HG03571 (cell line): ENCODE data around the gene RPL32.
"Not testable (repeated sequence)": the region's sequence is repeated elsewhere in the genome, so short reads cannot be mapped to it uniquely, and the experiment has no call there.

Source experiments
- ATAC-seq: cut with Tn5 transposase; IDR thresholded peaks from one replicate; pipeline ENCODE4 v1.9.1; 2021; ENCODE audit not compliant: unreplicated experiment

The RPL32 gene

DNA sequence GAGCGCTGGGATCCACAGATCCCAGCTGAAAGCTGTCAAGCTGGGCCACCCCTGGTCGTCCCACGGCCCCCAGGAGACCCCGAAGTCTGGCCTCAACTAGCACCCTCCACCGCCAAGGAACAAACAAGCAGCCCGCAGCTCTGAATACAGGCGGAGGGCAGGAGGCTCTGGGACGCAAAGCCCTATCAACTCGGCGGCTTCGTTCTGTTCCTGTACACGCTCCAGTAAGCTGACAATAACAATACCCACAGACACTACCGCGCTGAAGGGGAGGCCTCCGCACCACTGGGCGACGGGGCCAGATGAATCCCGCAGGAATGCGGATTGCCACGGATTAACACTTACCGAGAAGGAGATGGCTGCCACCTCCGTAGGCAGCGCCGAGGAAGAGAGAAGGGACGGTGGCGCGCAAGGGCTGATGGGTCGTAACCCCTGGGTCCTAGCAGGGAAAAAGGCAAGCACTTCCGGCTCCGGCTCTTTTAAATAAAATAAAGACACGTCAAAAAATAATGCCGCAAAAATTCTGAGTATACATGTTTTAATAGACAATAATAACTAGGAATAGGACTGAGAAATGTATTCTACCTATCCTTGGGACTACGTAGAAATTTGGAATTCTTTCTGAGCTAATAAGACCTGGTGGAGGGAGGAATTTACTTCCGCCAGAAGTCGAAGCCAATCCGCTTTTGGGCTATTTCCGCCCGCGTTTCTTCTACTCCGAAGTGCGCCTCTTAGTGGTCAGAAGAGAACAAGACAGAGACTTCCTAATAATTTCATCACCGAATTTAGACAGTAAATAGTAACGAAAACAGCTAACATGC, at the start of gene RPL32:
Gene RPL32 (minus strand): TSS at position 417 of the 821 bp plus-strand sequence. CDS start 1,328 bp downstream, outside the sequence.
- ATAC-seq, result peak; percentile 86

DNA sequence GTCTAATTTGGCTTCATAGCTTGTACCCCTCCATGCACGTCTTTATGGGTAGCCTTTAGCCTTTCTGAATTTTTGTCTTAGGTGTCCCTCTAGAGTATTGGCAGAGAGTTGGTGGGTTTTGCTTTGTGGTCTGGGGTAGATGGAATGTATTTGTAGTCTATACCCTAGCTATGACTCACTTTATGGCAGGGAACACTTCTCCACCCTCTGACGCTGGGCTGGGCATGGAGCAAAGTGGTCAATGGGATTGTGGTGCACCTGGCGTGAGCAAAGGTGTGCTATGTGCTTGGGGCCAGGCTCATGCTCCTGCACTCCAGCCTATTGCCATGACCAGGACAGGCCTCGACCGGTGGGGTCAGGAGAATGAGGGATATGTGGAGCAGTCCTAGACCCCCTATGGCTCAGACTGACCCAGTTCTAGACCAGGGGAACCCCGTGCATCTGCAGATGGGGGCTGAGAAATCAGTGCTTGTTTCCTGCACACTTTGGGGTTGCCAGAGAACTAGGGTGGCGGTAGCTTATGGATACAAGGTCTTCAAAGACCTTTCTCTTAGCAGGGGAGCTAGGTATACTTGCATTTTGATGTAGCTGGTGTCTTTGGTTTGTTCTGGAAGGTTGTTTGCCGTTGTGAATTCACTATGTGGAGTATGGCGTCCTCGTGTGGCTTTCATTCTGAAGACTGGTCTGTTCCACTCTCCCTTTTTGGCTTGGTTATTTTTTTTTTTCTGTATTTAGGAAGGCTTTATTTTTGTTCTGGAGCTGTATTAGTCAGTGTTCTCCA, 49.4 kb upstream of the RPL32 start:
- no peak for ATAC-seq

GRCh38 chr3:12886736-12887135, 45.4 kb upstream of the RPL32 start:
- ATAC-seq, result no peak

DNA sequence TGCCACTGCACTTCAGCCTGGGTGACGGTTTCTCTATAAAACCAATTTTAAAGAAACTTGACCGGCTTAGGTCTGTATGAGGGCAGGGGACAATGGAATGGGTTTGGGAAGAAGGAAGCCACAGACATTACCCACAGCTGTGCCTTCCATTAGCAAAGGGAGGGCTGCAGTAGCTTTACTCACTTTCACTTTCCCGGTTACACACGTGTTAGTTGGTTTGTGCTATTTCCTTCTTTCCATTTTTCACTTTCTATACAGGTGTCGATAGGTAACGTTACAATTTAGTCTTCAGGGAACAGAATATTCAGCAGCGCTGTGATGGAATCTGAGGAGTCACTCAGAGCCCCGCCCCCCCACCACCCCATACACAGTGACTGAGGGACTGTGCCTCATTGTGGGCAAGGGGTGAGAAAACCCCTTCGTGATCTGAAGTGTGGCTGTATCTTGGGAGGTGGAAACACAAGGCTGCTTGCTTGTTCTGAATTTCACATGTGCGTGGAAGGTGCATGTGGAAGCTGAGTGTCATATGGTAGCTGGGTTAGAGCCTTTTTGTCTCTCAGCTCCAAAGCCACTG, 44.8 kb upstream of the RPL32 start:
- ATAC-seq, result no peak

- ATAC-seq, result no peak
Measured at GRCh38 chr3:12885583-12885930, 44.2 kb upstream of the RPL32 start.

- no peak for ATAC-seq
Measured at GRCh38 chr3:12884790-12885582, 43.6 kb upstream of the RPL32 start.

DNA sequence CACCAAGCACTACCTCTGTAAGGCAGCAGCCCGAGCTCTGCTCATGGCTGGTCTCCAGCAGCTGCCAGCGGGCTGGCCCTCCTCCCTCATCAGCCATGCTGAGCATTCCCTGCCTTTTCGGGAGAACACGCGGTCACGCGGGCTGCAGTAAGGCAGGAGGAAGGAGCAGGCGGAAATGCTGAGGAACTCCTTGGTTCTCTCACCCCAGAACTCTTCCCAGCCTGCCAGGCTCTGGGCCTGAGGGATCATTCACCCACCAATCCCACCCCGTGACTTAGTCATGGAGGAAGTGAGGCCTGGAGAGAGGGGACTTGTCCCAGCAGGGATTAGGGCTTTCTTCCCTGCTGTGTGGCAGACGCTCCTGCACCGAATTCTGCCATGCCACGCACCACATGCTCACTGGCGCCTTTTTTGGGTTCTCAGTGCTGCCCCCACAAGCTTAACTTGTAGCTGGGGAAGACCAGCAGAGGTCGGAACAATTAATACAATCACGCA, 42.9 kb upstream of the RPL32 start:
- no peak for ATAC-seq

GRCh38 chr3:12882336-12883310, 41.3 kb upstream of the RPL32 start:
- ATAC-seq, result no peak

DNA sequence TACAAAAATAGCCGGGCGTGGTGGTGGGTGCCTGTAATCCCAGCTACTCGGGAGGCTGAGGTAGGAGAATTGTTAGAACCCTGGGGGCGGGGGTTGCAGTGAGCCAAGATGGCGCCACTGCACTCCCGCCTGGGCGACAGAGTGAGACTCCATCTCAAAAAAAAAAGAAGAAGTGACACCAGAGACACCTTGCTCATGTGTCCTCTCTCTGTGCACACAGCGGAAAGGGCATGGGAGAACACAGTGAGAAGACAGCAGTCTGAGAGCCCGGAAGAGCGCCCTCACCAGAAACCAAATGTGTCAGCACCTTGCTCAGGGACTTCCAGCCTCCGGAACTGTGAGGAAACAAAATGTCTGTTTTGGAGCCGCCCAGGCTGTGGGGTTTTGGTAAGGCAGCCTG, 40.5 kb upstream of the RPL32 start:
- peak; percentile 50 for ATAC-seq

DNA sequence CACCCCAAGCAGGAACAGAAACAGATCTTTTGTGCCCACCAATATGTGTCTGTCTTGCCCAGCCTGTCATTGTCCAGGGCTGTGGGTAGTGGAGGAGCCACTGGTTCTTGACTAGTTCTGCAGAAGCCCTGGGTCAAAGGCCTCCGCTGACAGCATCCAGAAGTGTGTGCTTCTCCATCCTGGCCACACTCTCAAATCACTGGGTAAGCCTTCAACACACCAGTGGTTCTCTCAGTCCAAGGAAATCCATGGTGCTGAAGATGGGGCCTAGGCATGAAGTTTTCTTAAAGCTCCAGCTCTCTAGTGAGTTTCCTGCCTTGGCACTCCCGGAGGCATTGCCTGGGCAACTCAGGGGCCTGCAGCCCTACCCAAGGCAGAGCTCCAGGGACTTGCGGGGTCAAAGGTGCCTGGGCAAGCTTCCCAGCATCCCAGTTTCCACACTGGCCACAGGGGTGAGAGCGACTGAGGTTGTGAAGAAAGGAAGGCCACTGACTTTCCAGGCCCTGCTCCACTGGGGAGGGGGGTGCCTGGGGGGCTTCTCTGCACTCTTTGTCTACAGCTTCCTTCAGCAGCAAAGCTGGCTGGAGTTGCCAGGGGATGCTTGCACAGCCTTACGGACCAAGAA, 37.9 kb upstream of the RPL32 start:
- no peak for ATAC-seq

DNA sequence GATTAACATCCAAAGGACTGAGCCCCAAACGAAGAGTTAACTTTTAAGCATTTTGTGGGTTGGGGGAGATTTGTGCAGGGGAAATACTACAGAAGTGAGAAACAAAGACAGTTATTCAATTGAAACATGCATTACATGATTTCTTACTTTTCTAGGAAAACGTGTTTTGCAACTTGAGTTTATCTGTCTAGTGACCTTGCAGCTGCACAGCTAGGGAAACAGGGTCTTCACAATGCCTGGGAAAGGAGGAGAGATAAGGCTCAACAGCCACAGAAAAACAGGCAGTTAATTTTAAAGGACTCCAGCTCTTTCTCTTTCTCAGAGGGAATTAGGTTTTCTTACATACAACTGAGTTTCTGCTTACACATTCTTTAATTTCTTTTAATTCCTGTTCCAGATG, 37.4 kb upstream of the RPL32 start:
- not testable (repeated sequence) for ATAC-seq

- no peak for ATAC-seq
Measured at GRCh38 chr3:12878141-12878574, 36.8 kb upstream of the RPL32 start.

DNA sequence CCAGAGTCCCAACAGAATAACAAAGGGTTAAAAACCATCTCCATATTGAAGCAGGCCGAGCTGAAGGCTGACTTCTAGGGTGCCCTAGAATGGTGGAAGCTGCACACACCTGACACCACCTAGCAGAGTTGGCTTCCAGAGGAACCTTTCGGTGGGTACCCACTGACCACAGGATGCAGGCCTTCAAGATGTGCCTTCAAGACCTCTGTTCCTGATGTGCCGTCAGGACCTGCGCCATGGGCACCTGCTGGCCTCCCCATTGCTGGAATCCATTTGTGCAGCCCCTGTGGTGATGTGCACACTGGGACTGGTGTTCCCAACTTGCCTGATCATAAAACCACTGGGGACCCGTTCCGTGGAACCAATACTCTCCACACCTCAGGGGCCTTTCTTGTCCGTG, 35.7 kb upstream of the RPL32 start:
- ATAC-seq, result no peak

GRCh38 chr3:12875857-12876836, 34.8 kb upstream of the RPL32 start:
- ATAC-seq, result no peak

DNA sequence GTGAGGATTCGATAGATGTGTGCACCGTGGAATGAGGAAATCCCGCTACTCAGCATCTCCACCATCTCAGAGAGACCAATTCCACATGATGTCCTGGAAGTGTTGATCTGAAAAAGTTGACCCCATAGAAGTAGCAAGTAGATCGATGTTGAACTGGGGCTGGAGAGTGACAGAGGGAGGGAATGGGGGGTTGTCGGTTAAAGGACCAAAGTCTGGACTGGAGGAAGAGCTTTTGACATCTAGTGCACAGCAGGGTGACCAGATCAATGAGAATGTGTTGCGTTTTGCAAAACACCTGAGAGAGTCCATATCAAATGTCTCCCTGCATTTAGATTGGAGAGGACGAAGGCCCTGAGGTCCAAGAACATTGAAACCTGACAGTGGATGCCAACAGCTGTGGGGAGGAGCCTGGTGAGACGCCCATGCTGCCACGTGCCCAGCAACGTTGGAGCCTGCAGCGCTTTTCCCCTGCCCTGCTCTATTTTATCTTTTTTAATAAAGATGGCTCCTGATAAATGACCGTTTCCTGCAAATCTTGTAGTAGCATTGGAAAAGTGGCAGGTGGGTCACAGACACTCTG, 30.1 kb upstream of the RPL32 start:
- ATAC-seq, result no peak

DNA sequence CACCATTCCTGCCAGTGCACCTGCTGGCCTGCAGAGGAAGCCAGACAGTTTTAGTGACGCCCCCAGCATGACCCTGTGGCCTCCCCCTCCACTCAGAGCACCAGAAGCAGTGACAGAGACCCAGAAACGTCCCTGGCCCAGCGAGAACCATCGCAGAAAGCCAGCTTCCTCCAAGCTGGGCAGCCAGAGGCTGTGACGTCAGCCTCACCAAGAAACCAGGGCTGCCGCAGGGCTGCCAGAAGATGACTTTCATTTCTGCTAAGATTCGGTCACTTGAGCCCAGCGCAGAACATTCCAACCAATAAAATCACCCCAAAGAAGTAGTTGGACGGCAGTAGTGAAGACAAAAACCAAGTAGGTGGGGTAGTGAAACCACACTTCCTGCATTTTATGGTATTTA, 29.6 kb upstream of the RPL32 start:
- ATAC-seq, result peak; percentile 35

GRCh38 chr3:12869035-12869621, 27.8 kb upstream of the RPL32 start:
- ATAC-seq, result peak; percentile 57
